ENCODE measurements around the gene RPL35A. TPM values are rescaled to one million over a fixed set of nuclear protein-coding genes. Genes with fewer than 3 reads are reported as not detected.

The RPL35A gene
- total and polyA plus RNA-seq, 2 experiments from 2014 or later, result 1,070 to 2,096 TPM

- TF ChIP-seq, protein P1, sequence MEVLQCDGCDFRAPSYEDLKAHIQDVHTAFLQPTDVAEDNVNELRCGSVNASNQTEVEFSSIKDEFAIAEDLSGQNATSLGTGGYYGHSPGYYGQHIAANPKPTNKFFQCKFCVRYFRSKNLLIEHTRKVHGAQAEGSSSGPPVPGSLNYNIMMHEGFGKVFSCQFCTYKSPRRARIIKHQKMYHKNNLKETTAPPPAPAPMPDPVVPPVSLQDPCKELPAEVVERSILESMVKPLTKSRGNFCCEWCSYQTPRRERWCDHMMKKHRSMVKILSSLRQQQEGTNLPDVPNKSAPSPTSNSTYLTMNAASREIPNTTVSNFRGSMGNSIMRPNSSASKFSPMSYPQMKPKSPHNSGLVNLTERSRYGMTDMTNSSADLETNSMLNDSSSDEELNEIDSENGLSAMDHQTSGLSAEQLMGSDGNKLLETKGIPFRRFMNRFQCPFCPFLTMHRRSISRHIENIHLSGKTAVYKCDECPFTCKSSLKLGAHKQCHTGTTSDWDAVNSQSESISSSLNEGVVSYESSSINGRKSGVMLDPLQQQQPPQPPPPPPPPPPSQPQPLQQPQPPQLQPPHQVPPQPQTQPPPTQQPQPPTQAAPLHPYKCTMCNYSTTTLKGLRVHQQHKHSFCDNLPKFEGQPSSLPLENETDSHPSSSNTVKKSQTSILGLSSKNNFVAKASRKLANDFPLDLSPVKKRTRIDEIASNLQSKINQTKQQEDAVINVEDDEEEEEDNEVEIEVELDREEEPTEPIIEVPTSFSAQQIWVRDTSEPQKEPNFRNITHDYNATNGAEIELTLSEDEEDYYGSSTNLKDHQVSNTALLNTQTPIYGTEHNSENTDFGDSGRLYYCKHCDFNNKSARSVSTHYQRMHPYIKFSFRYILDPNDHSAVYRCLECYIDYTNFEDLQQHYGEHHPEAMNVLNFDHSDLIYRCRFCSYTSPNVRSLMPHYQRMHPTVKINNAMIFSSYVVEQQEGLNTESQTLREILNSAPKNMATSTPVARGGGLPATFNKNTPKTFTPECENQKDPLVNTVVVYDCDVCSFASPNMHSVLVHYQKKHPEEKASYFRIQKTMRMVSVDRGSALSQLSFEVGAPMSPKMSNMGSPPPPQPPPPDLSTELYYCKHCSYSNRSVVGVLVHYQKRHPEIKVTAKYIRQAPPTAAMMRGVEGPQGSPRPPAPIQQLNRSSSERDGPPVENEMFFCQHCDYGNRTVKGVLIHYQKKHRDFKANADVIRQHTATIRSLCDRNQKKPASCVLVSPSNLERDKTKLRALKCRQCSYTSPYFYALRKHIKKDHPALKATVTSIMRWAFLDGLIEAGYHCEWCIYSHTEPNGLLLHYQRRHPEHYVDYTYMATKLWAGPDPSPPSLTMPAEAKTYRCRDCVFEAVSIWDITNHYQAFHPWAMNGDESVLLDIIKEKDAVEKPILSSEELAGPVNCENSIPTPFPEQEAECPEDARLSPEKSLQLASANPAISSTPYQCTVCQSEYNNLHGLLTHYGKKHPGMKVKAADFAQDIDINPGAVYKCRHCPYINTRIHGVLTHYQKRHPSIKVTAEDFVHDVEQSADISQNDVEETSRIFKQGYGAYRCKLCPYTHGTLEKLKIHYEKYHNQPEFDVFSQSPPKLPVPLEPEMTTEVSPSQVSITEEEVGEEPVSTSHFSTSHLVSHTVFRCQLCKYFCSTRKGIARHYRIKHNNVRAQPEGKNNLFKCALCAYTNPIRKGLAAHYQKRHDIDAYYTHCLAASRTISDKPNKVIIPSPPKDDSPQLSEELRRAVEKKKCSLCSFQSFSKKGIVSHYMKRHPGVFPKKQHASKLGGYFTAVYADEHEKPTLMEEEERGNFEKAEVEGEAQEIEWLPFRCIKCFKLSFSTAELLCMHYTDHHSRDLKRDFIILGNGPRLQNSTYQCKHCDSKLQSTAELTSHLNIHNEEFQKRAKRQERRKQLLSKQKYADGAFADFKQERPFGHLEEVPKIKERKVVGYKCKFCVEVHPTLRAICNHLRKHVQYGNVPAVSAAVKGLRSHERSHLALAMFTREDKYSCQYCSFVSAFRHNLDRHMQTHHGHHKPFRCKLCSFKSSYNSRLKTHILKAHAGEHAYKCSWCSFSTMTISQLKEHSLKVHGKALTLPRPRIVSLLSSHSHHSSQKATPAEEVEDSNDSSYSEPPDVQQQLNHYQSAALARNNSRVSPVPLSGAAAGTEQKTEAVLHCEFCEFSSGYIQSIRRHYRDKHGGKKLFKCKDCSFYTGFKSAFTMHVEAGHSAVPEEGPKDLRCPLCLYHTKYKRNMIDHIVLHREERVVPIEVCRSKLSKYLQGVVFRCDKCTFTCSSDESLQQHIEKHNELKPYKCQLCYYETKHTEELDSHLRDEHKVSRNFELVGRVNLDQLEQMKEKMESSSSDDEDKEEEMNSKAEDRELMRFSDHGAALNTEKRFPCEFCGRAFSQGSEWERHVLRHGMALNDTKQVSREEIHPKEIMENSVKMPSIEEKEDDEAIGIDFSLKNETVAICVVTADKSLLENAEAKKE (CRISPR knock-in tag; IDR thresholded peaks at IDR 0.05), result no peak
- no peak for TF ChIP-seq ZNF331 (CRISPR knock-in tag; IDR thresholded peaks at IDR 0.05; ENCODE audit: low read depth)
- no peak for TF ChIP-seq ETS1 (IDR thresholded peaks at IDR 0.05)
- no peak for TF ChIP-seq EZH2 (IDR thresholded peaks at IDR 0.05; ENCODE audit: low read depth, unreplicated experiment)
- no peak for TF ChIP-seq JUNB (IDR thresholded peaks at IDR 0.05; ENCODE audit: unreplicated experiment)
Observed at GRCh38 chr3:197950677-197951061, 679 bp downstream of the RPL35A start (continued).

DNA sequence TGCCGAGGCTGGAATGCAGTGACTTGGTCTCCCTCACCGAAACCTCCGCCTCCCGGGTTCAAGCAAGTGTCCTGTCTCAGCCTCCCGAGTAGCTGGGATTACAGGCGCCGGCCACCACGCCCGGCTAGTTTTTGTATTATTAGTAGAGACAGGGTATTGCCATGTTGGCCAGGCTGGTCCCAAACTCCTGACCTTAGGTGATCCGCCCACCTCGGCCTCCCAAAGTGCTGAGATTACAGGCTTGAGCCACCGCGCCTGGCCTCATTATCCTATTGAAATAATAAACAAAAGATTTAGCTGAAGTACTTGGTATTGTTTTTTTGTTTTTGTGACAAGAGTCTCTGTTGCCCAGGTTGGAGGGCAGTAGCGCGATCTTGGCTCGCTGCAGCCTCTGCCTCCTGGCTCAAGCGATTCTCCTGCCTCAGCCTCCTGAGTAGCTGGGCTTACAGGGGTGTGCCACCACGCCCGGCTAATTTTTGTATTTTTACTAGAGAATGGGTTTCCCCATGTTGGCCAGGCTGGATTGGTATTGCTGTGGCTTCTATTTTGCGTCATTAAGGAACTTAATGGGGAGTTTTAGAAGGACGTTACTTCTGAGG is 1.5 kb downstream of the RPL35A start:
- Mint-ChIP-seq H3K4me3 (peak overlapping the region; percentile 98), H3K36me3 (ENCODE audit: low read depth) (peaks cover 68% of the 10 kb centered on the region), H3K9me3 (no peaks in the 10 kb centered on the region), H3K4me1 (peaks cover 23% of the 10 kb centered on the region), H3K27me3 (ENCODE audit: insufficient read depth, low read depth, poor library complexity) (peaks cover 21% of the 10 kb centered on the region), H3K27ac (peak overlapping the region; percentile 100)
- Histone ChIP-seq H4K20me1 (replicated peaks; ENCODE audit: insufficient read depth) (peaks cover 31% of the 10 kb centered on the region), H3K9me2 (ENCODE audit: insufficient read depth) (no peaks in the 10 kb centered on the region), H3K27ac (ENCODE audit: low read depth) (peak overlapping the region; percentile 96), H3K27me3 (ENCODE audit: insufficient read depth) (no peaks in the 10 kb centered on the region), H3K4me2 (peak overlapping the region; percentile 82), H3F3A (replicated peaks; ENCODE audit: low read depth) (peaks cover 54% of the 10 kb centered on the region), H2AFZ (no peak overlapping the region), H3K36me3 (ENCODE audit: insufficient read depth) (peaks cover 53% of the 10 kb centered on the region), H3K4me1 (ENCODE audit: insufficient read depth) (peaks cover 15% of the 10 kb centered on the region), H3K4me3 (peak overlapping the region; percentile 91), H3K79me2 (replicated peaks; ENCODE audit: insufficient read depth) (peaks cover 37% of the 10 kb centered on the region)
- ATAC-seq, result no peak
- no peak for TF ChIP-seq ZNF114 (CRISPR knock-in tag; IDR thresholded peaks at IDR 0.05)
- TF ChIP-seq ETS1 (IDR thresholded peaks at IDR 0.05), result no peak
- TF ChIP-seq CREB1 (CRISPR knock-in tag; IDR thresholded peaks at IDR 0.05; ENCODE audit: low read depth), result no peak
- TF ChIP-seq ZNF331 (CRISPR knock-in tag; IDR thresholded peaks at IDR 0.05; ENCODE audit: low read depth), result no peak
- no peak for TF ChIP-seq EZH2 (IDR thresholded peaks at IDR 0.05; ENCODE audit: low read depth, unreplicated experiment)
- TF ChIP-seq CTCF (conservative IDR thresholded peaks at IDR 0.05; ENCODE audit: low read depth in 2 of 2), result no peak
- DNase-seq (ENCODE audit: low spot score), result no peak

Data from GM23338 (cell line).